ENCODE measurements around the gene PPIE. TPM values are rescaled to one million over a fixed set of nuclear protein-coding genes. Genes with fewer than 3 reads are reported as not detected.
A peak's percentile ranks its signal among the peaks of the same experiment; 100 is the strongest.

Gene PPIE
- total RNA-seq = 10 to 100 TPM; 52.3 to 57.4 TPM

GRCh38 chr1:39738622-39739366 lies at the start of gene PPIE:
TSS of gene PPIE (plus strand) at chr1:39738882. CDS start at chr1:39738901, 19 bp downstream.
- H3K27ac Mint-ChIP-seq = peak within 1 kb of the TSS; percentile 84
- H3K4me3 Mint-ChIP-seq = peak within 1 kb of the TSS; percentile 94
- peaks cover 43% of the 10 kb centered on the region for H3K4me1 Mint-ChIP-seq
- ChIA-PET CTCF (interaction anchor here (0.6 to 3.5 kb wide), 7 partner anchors 10 to 133 kb away, joined by 3 to 30 read pairs (median 5); no protein-coding TSS in a partner anchor), POLR2A (interaction anchor here (0.8 to 2.3 kb wide), 15 partner anchors 8 to 301 kb away, joined by 3 to 19 read pairs (median 4); partner anchors contain the start of genes CAP1 and HPCAL4)
- H3K27me3 Mint-ChIP-seq = peaks cover 2% of the 10 kb centered on the region
- H3K9me3 Mint-ChIP-seq = peaks cover 2% of the 10 kb centered on the region
- peaks cover 34% of the 10 kb centered on the region for H3K36me3 Mint-ChIP-seq (ENCODE audit: low read depth)
- peak; percentile 96 for DNase-seq

GRCh38 chr1:39689214-39689613 lies 49.5 kb upstream of the PPIE start:
- no peaks in the 10 kb centered on the region for H3K36me3 Mint-ChIP-seq (ENCODE audit: low read depth)
- no peaks in the 10 kb centered on the region for H3K9me3 Mint-ChIP-seq
- peaks cover 49% of the 10 kb centered on the region for H3K27me3 Mint-ChIP-seq
- no peak overlapping the region for H3K27ac Mint-ChIP-seq
- ChIA-PET POLR2A (no interaction called here), CTCF (no interaction called here)
- DNase-seq = no peak
- H3K4me1 Mint-ChIP-seq = peaks cover 30% of the 10 kb centered on the region
- no peak overlapping the region for H3K4me3 Mint-ChIP-seq

DNA sequence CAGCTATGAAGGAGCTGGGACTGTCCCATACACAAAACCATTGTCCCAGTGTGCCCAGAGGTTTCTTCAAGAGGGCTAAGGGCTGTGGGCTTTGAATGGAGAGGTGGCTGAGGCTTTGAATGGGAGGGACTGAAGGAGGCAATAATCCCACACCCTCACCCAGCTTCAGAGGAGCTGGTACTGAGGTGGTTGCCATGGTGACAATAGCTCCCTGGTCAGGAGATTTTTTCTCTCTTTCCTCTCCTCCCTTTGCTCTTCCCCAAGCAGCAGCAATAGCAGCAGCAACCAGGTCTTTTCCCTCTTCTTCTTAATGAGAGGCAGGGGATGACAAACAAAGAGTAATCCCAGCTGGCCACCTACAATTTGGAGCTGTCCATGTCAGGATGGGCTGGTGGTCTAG lies 49.0 kb upstream of the PPIE start:
- Mint-ChIP-seq H3K27me3 (peaks cover 49% of the 10 kb centered on the region), H3K36me3 (ENCODE audit: low read depth) (no peaks in the 10 kb centered on the region), H3K27ac (no peak overlapping the region), H3K4me1 (peaks cover 28% of the 10 kb centered on the region), H3K9me3 (no peaks in the 10 kb centered on the region), H3K4me3 (no peak overlapping the region)
- ChIA-PET CTCF (no interaction called here), POLR2A (interaction anchor here (2.1 kb wide), 1 partner anchor 114 kb away, joined by 6 read pairs; no protein-coding TSS in a partner anchor)
- DNase-seq = no peak

- no peaks in the 10 kb centered on the region for H3K9me3 Mint-ChIP-seq
- peaks cover 46% of the 10 kb centered on the region for H3K27me3 Mint-ChIP-seq
- ChIA-PET POLR2A (interaction anchor here (1.2 to 2.1 kb wide), 2 partner anchors 13 to 115 kb away, joined by 3 to 6 read pairs; no protein-coding TSS in a partner anchor), CTCF (no interaction called here)
- no peak overlapping the region for H3K27ac Mint-ChIP-seq
- DNase-seq = no peak
- peak overlapping the region; percentile 74 for H3K4me3 Mint-ChIP-seq
- peaks cover 28% of the 10 kb centered on the region for H3K4me1 Mint-ChIP-seq
- no peaks in the 10 kb centered on the region for H3K36me3 Mint-ChIP-seq (ENCODE audit: low read depth)
Observed at GRCh38 chr1:39690225-39690624, 48.5 kb upstream of the PPIE start.

GRCh38 chr1:39690794-39691382 lies 47.8 kb upstream of the PPIE start:
- Mint-ChIP-seq H3K27ac (no peak overlapping the region), H3K4me3 (peak overlapping the region; percentile 74), H3K27me3 (peaks cover 47% of the 10 kb centered on the region), H3K4me1 (peaks cover 28% of the 10 kb centered on the region), H3K9me3 (no peaks in the 10 kb centered on the region), H3K36me3 (ENCODE audit: low read depth) (no peaks in the 10 kb centered on the region)
- no peak for DNase-seq
- ChIA-PET CTCF (interaction anchor here (0.7 to 1.5 kb wide), 6 partner anchors 18 to 109 kb away, joined by 3 to 14 read pairs (median 4); partner anchors contain the start of gene NT5C1A), POLR2A (interaction anchor here (0.6 to 2.1 kb wide), 9 partner anchors 9 to 1131 kb away, joined by 3 to 6 read pairs (median 3); partner anchors contain the start of gene PPIE)

DNA sequence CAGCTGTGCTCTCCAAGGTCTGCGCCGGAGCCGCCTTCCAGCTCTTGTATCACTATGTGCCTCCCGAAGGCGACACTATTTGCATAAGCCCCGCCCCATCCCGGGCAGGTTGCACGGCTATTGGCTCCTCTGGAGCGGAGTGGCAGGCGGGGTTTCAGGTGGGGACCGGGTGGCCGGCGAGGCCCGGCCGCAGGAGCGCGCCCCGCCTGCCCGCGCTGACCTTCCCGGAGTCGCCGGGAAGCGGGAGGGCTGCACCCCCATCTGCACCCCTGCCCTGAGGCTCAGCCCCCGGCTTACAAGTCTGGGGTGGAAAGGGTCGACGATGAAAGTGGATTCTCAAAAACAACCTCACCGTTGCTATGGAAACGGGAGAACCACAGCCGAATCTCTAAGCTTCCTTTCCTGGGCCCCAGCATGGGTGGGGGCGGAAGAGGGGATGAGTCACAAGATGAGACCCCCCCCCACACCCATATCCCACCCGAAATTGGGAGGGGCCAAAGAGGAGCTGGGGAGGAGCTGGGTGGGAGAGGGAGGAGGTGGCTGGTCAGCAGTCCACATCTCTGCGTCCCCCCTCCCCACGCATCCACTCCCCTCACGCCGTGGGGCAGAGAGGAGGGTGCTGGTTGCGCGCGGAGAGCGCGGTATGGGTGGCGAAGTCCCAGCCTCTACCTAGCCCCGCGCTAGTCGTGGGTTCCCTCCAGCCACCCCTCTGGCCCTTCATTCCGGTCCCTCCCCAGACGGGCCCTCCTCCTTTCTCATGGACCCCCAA lies 47.1 kb upstream of the PPIE start, which contains the start of gene HPCAL4:
TSS of gene HPCAL4 (minus strand) at position 51 of the 769 bp plus-strand sequence. CDS start 6,830 bp downstream, outside the sequence.
- Mint-ChIP-seq H3K27ac (no peak within 1 kb of the TSS), H3K36me3 (ENCODE audit: low read depth) (no peaks in the 10 kb centered on the region), H3K27me3 (peaks cover 47% of the 10 kb centered on the region), H3K4me1 (peaks cover 28% of the 10 kb centered on the region), H3K4me3 (peak within 1 kb of the TSS; percentile 74), H3K9me3 (no peaks in the 10 kb centered on the region)
- DNase-seq = peak; percentile 91
- ChIA-PET CTCF (interaction anchor here (0.7 to 1.5 kb wide), 7 partner anchors 13 to 108 kb away, joined by 3 to 14 read pairs (median 3); partner anchors contain the start of gene NT5C1A), POLR2A (interaction anchor here (0.6 to 2.1 kb wide), 9 partner anchors 10 to 1132 kb away, joined by 3 to 6 read pairs (median 3); partner anchors contain the start of gene PPIE)

DNA sequence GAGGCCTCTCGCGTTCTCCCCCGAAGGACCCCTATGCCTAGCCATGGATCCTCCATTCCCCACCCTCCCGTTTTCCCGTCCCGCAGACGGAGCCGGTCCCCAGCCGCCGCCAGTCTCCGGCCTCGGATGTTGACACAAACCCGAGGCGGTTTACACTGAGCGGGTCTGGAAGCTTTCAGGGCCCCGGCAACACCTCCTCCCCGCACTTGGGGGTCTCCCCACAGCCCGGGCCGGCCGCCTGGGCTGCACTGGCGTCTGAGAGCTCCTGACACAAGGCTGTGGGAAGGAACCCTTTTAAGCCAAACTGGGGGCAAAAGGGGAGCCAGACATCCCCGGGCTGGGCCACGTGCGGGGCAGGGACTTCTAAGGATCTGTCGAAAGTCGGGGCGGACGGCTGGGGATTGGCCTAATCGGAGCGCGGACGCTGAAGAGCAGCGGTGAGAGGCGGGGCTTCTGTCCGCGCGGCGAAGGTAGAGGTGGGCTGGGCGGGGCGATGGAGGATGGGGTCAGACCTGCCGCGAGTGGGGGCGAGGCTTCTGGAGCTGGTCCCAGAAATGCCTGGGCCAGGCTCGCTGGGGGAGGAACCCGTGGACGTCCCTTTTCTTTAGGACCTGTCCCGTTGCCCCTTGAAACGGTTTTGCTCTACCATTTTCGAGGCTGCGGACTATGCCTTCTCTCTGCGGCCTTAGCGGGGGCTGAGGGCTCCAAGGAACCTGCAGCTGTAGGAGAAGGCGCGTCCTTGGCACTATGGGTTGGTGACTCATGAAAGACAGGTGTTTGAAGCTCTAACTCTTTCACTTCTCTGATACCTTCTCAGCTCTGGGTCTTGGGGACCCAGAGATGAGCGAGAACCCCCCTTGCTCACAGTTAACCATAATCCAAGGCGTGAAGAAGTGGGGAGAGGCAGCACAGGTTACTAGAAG lies 46.3 kb upstream of the PPIE start:
- Mint-ChIP-seq H3K9me3 (no peaks in the 10 kb centered on the region), H3K27me3 (peaks cover 53% of the 10 kb centered on the region), H3K27ac (no peak overlapping the region)

GRCh38 chr1:39694026-39694425 lies 44.7 kb upstream of the PPIE start:
- ChIA-PET CTCF (interaction anchor here (0.5 to 1.5 kb wide), 6 partner anchors 36 to 278 kb away, joined by 3 to 10 read pairs (median 4); partner anchors contain the start of gene MYCL), POLR2A (interaction anchor here (1.0 kb wide), 1 partner anchor 118 kb away, joined by 3 read pairs; no protein-coding TSS in a partner anchor)
- DNase-seq = no peak
- no peak overlapping the region for H3K4me3 Mint-ChIP-seq
- no peaks in the 10 kb centered on the region for H3K36me3 Mint-ChIP-seq (ENCODE audit: low read depth)
- H3K27me3 Mint-ChIP-seq = peaks cover 48% of the 10 kb centered on the region
- no peaks in the 10 kb centered on the region for H3K9me3 Mint-ChIP-seq
- peaks cover 28% of the 10 kb centered on the region for H3K4me1 Mint-ChIP-seq
- no peak overlapping the region for H3K27ac Mint-ChIP-seq

More for the DNA sequence above, 46.3 kb upstream of the PPIE start:
- H3K36me3 Mint-ChIP-seq (ENCODE audit: low read depth) = no peaks in the 10 kb centered on the region
- ChIA-PET POLR2A (interaction anchor here (0.9 to 1.5 kb wide), 7 partner anchors 20 to 1133 kb away, joined by 3 to 6 read pairs (median 3); partner anchors contain the start of gene PPIE), CTCF (interaction anchor here (0.9 to 1.5 kb wide), 6 partner anchors 9 to 35 kb away, joined by 3 to 14 read pairs (median 4); no protein-coding TSS in a partner anchor)
- DNase-seq = no peak
- H3K4me3 Mint-ChIP-seq = peak overlapping the region; percentile 74
- H3K4me1 Mint-ChIP-seq = peaks cover 28% of the 10 kb centered on the region

DNA sequence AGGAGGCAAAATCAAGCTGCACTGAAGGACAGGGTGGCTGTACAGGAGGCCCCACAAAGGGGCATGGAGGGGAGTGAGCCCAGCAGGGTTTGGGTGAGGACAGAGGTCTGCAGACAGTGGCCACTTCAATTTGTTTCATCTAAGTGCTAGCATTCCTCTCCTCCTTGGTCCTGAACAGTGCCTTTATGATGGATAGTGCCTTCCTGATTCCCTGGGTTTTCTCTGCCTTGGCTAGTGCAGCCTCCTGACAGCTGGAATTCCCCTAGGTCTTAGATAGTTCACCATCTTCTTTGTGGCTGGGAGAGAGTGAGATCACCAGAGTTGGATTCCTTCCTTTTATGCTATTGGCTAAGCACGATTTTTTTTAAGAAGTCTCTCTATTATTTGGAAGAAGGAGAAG lies 43.7 kb upstream of the PPIE start:
- ChIA-PET CTCF (interaction anchor here (1.1 kb wide), 1 partner anchor 135 kb away, joined by 4 read pairs; no protein-coding TSS in a partner anchor), POLR2A (no interaction called here)
- no peak overlapping the region for H3K27ac Mint-ChIP-seq
- DNase-seq = no peak
- no peak overlapping the region for H3K4me3 Mint-ChIP-seq
- peaks cover 23% of the 10 kb centered on the region for H3K4me1 Mint-ChIP-seq
- H3K36me3 Mint-ChIP-seq (ENCODE audit: low read depth) = no peaks in the 10 kb centered on the region
- no peaks in the 10 kb centered on the region for H3K9me3 Mint-ChIP-seq
- H3K27me3 Mint-ChIP-seq = peaks cover 49% of the 10 kb centered on the region

- peaks cover 45% of the 10 kb centered on the region for H3K27me3 Mint-ChIP-seq
- H3K36me3 Mint-ChIP-seq (ENCODE audit: low read depth) = no peaks in the 10 kb centered on the region
- DNase-seq = no peak
- POLR2A ChIA-PET = no interaction called here
- H3K27ac Mint-ChIP-seq = no peak overlapping the region
- H3K9me3 Mint-ChIP-seq = no peaks in the 10 kb centered on the region
- no peak overlapping the region for H3K4me3 Mint-ChIP-seq
- CTCF ChIA-PET = no interaction called here
- H3K4me1 Mint-ChIP-seq = peaks cover 11% of the 10 kb centered on the region
Observed at GRCh38 chr1:39696448-39696847, 42.2 kb upstream of the PPIE start.

- POLR2A ChIA-PET = no interaction called here
- H3K27me3 Mint-ChIP-seq = peaks cover 32% of the 10 kb centered on the region
- no peaks in the 10 kb centered on the region for H3K9me3 Mint-ChIP-seq
- H3K4me1 Mint-ChIP-seq = peaks cover 2% of the 10 kb centered on the region
- no peaks in the 10 kb centered on the region for H3K36me3 Mint-ChIP-seq (ENCODE audit: low read depth)
- DNase-seq = no peak
- no peak overlapping the region for H3K4me3 Mint-ChIP-seq
- CTCF ChIA-PET = interaction anchor here (0.5 to 0.9 kb wide), 2 partner anchors 25 to 704 kb away, joined by 3 read pairs; no protein-coding TSS in a partner anchor
- no peak overlapping the region for H3K27ac Mint-ChIP-seq
Observed at GRCh38 chr1:39698568-39698967, 40.1 kb upstream of the PPIE start.

Measured in activated CD4-positive, alpha-beta memory T cell treated with anti-CD3 and anti-CD28 coated beads, Interleukin-2, amount 10 ng/mL, durations not matched to agents 7 days and 5 days (primary cell).